Activated naive CD4-positive, alpha-beta T cell (primary cell): Measurements from ENCODE around the gene BAG5.

Experiments
- DNase-seq, 4 experiments: peaks; one replicate each; lab custom pipeline; 2025; lab: John Stamatoyannopoulos, UW

Gene BAG5

GRCh38 chr14:103563844-103564505, 1.5 kb upstream of the BAG5 start:
- no peak for DNase-seq

- DNase-seq, result peak in 1 of 4 experiments; percentile 43
Measured at GRCh38 chr14:103563226-103563620, 766 bp upstream of the BAG5 start.

GRCh38 chr14:103562179-103562428, 353 bp downstream of the BAG5 start:
- no peak for DNase-seq

GRCh38 chr14:103561381-103562178, 877 bp downstream of the BAG5 start:
- DNase-seq, result peak in 1 of 4 experiments; percentile 26

GRCh38 chr14:103560691-103561090, 1.8 kb downstream of the BAG5 start:
- no peak for DNase-seq

GRCh38 chr14:103559766-103560165, 2.7 kb downstream of the BAG5 start:
- no peak for DNase-seq

GRCh38 chr14:103558071-103558882, 4.2 kb downstream of the BAG5 start:
- no peak for DNase-seq

GRCh38 chr14:103556946-103557758, 5.3 kb downstream of the BAG5 start:
- DNase-seq, result no peak

- no peak for DNase-seq
Measured at GRCh38 chr14:103555559-103556337, 6.7 kb downstream of the BAG5 start.

GRCh38 chr14:103552846-103553210, 9.6 kb downstream of the BAG5 start:
- no peak for DNase-seq

GRCh38 chr14:103552011-103552845, 10.2 kb downstream of the BAG5 start:
- no peak for DNase-seq

GRCh38 chr14:103551338-103551762, 11.1 kb downstream of the BAG5 start:
- no peak for DNase-seq

GRCh38 chr14:103550451-103551337, 11.8 kb downstream of the BAG5 start:
- no peak for DNase-seq

- DNase-seq, result no peak
Measured at GRCh38 chr14:103549361-103550311, 12.8 kb downstream of the BAG5 start.

GRCh38 chr14:103548463-103549351, 13.8 kb downstream of the BAG5 start:
- DNase-seq, result no peak

GRCh38 chr14:103547941-103548462, 14.5 kb downstream of the BAG5 start:
- DNase-seq, result no peak

- DNase-seq, result no peak
Measured at GRCh38 chr14:103547455-103547940, 15.0 kb downstream of the BAG5 start.
